Measurements from ENCODE around the gene VPS51.
"Not testable (repeated sequence)": the region's sequence is repeated elsewhere in the genome, so short reads cannot be mapped to it uniquely, and the experiment has no call there.

- TF ChIP-seq CTCF (conservative IDR thresholded peaks at IDR 0.05; ENCODE audit: low read depth, low read length); POLR2A (IDR thresholded peaks at IDR 0.05; ENCODE audit: low read depth, low read length); RAD21 (IDR thresholded peaks at IDR 0.05; ENCODE audit: low read length); USF2 (IDR thresholded peaks at IDR 0.05; ENCODE audit: low read depth, low read length); SMC3 (IDR thresholded peaks at IDR 0.05; ENCODE audit: low read depth, low read length); CHD1 (IDR thresholded peaks at IDR 0.05; ENCODE audit: low read depth, low read length); FOS (IDR thresholded peaks at IDR 0.05; ENCODE audit: low read depth, low read length); ELK1 (IDR thresholded peaks at IDR 0.05; ENCODE audit: borderline replicate concordance, low read depth, low read length); RFX5 (IDR thresholded peaks at IDR 0.05; ENCODE audit: low read depth, low read length); CEBPB (IDR thresholded peaks at IDR 0.05; ENCODE audit: low read depth, low read length); MAFK (IDR thresholded peaks at IDR 0.05; ENCODE audit: low read depth, low read length); BHLHE40 (IDR thresholded peaks at IDR 0.05; ENCODE audit: low read depth, low read length); NFE2L2 (IDR thresholded peaks at IDR 0.05; ENCODE audit: low read depth, low read length); RCOR1 (IDR thresholded peaks at IDR 0.05; ENCODE audit: insufficient replicate concordance, low read length): not testable (repeated sequence)
Observed at GRCh38 chr11:65150131-65150508, 54.1 kb downstream of the VPS51 start.

Data from IMR-90 (cell line).